ENCODE data around the gene CUX1. TPM values are rescaled to one million over a fixed set of nuclear protein-coding genes. Genes with fewer than 3 reads are reported as not detected.

The CUX1 gene
- total RNA-seq, 4 donors from 2014 or later, result 42.8 to 59.0 (median 47.4) TPM

GRCh38 chr7:101815826-101816594 lies 1.4 kb upstream of the CUX1 start:
- TF ChIP-seq CTCF (IDR thresholded peaks at IDR 0.05; ENCODE audit: low read depth), result no peak

GRCh38 chr7:101816595-101817470 lies 593 bp upstream of the CUX1 start:
- no peak for TF ChIP-seq CTCF (IDR thresholded peaks at IDR 0.05; ENCODE audit: low read depth)

- TF ChIP-seq CTCF (IDR thresholded peaks at IDR 0.05; ENCODE audit: low read depth), result no peak
These were observed 1.1 kb downstream of the CUX1 start for GRCh38 chr7:101818287-101819071.

GRCh38 chr7:101819183-101819582 lies 1.8 kb downstream of the CUX1 start:
- no peak for TF ChIP-seq CTCF (IDR thresholded peaks at IDR 0.05; ENCODE audit: low read depth)

GRCh38 chr7:101819913-101820522 lies 2.6 kb downstream of the CUX1 start:
- no peak for TF ChIP-seq CTCF (IDR thresholded peaks at IDR 0.05; ENCODE audit: low read depth)

GRCh38 chr7:101820703-101821102 lies 3.3 kb downstream of the CUX1 start:
- no peak for TF ChIP-seq CTCF (IDR thresholded peaks at IDR 0.05; ENCODE audit: low read depth)

All from subcutaneous adipose tissue (tissue), 4 donors.